ENCODE data around the gene FERMT1.

The FERMT1 gene

GRCh38 chr20:6103301-6103700, 19.5 kb downstream of the FERMT1 start:
- Histone ChIP-seq H3K4me1 (ENCODE audit: insufficient read depth, insufficient read length) (peaks cover 5% of the 10 kb centered on the region), H3K9me3 (ENCODE audit: insufficient read depth, low read length) (no peaks in the 10 kb centered on the region), H3K36me3 (ENCODE audit: insufficient read depth, insufficient read length, low read length) (peaks cover 7% of the 10 kb centered on the region), H3K9ac (ENCODE audit: insufficient read length, low read depth) (no peak overlapping the region), H3K27me3 (ENCODE audit: insufficient read depth, insufficient read length) (no peaks in the 10 kb centered on the region), H3K4me3 (ENCODE audit: insufficient read length, low read depth) (no peak overlapping the region)
- DNase-seq (ENCODE audit: low read depth, low spot score) = no peak
- TF ChIP-seq SUZ12 (IDR thresholded peaks at IDR 0.05; ENCODE audit: extremely low read depth, insufficient read depth, insufficient read length) (no peak), ZNF274 (IDR thresholded peaks at IDR 0.05; ENCODE audit: low read depth, low read length) (no peak), YY1 (IDR thresholded peaks at IDR 0.05; ENCODE audit: insufficient read depth, insufficient read length) (no peak)

DNA sequence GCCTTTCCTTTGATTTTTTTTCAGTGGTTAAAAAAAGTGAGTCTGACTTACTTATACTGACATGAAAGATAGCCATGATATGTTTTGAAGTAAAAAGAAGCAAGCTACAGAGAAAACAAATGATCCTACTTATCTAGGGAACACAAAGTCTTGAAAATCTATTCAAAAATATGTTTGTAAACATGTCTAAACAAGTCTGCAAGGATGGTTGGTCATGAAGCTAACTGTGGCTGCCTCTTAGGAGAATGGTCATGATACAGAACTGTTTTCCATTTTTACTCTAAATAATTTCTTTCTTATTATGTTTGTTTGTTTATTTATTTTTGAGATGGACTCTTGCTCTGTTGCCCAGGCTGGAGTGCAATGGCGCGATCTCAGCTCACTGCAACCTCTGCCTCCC, 21.5 kb downstream of the FERMT1 start:
- Histone ChIP-seq H3K4me1 (ENCODE audit: insufficient read depth, insufficient read length) (peaks cover 2% of the 10 kb centered on the region), H3K27me3 (ENCODE audit: insufficient read depth, insufficient read length) (no peaks in the 10 kb centered on the region), H3K36me3 (ENCODE audit: insufficient read depth, insufficient read length, low read length) (peaks cover 5% of the 10 kb centered on the region), H3K9me3 (ENCODE audit: insufficient read depth, low read length) (no peaks in the 10 kb centered on the region), H3K9ac (ENCODE audit: insufficient read length, low read depth) (no peak overlapping the region), H3K4me3 (ENCODE audit: insufficient read length, low read depth) (no peak overlapping the region)
- no peak for TF ChIP-seq ZNF274 (IDR thresholded peaks at IDR 0.05; ENCODE audit: low read depth, low read length)
- no peak for TF ChIP-seq YY1 (IDR thresholded peaks at IDR 0.05; ENCODE audit: insufficient read depth, insufficient read length)
- no peak for TF ChIP-seq SUZ12 (IDR thresholded peaks at IDR 0.05; ENCODE audit: extremely low read depth, insufficient read depth, insufficient read length)
- DNase-seq (ENCODE audit: low read depth, low spot score) = no peak

DNA sequence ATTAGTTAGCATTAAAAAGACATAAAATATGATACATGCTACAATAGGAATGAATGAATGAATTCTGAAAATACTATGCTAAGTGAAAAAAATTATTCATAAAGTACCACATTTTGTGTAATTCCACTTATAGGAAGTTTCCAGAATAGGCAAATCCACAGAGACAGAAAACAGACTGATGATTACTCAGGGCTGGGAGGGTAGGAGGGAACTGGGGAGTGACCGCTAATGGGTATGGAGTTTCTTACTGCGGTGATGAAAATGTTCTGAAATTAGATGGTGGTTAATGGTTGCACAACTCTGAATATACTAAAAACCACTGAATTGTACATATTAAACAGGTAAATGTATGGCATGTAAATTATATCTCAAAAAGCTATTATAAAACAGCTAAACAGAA, 22.6 kb downstream of the FERMT1 start:
- no peak for TF ChIP-seq ZNF274 (IDR thresholded peaks at IDR 0.05; ENCODE audit: low read depth, low read length)
- no peak for TF ChIP-seq SUZ12 (IDR thresholded peaks at IDR 0.05; ENCODE audit: extremely low read depth, insufficient read depth, insufficient read length)
- TF ChIP-seq YY1 (IDR thresholded peaks at IDR 0.05; ENCODE audit: insufficient read depth, insufficient read length) = no peak
- peaks cover 2% of the 10 kb centered on the region for H3K36me3 ChIP-seq (ENCODE audit: insufficient read depth, insufficient read length, low read length)
- H3K4me3 ChIP-seq (ENCODE audit: insufficient read length, low read depth) = no peak overlapping the region
- no peak for DNase-seq (ENCODE audit: low read depth, low spot score)
- no peak overlapping the region for H3K9ac ChIP-seq (ENCODE audit: insufficient read length, low read depth)
- H3K9me3 ChIP-seq (ENCODE audit: insufficient read depth, low read length) = no peaks in the 10 kb centered on the region
- H3K27me3 ChIP-seq (ENCODE audit: insufficient read depth, insufficient read length) = no peaks in the 10 kb centered on the region
- no peaks in the 10 kb centered on the region for H3K4me1 ChIP-seq (ENCODE audit: insufficient read depth, insufficient read length)

GRCh38 chr20:6099819-6100218, 23.0 kb downstream of the FERMT1 start:
- H3K4me3 ChIP-seq (ENCODE audit: insufficient read length, low read depth) = no peak overlapping the region
- no peaks in the 10 kb centered on the region for H3K36me3 ChIP-seq (ENCODE audit: insufficient read depth, insufficient read length, low read length)
- H3K9ac ChIP-seq (ENCODE audit: insufficient read length, low read depth) = no peak overlapping the region
- H3K4me1 ChIP-seq (ENCODE audit: insufficient read depth, insufficient read length) = no peaks in the 10 kb centered on the region
- no peaks in the 10 kb centered on the region for H3K9me3 ChIP-seq (ENCODE audit: insufficient read depth, low read length)
- DNase-seq (ENCODE audit: low read depth, low spot score) = no peak
- no peaks in the 10 kb centered on the region for H3K27me3 ChIP-seq (ENCODE audit: insufficient read depth, insufficient read length)
- no peak for TF ChIP-seq ZNF274 (IDR thresholded peaks at IDR 0.05; ENCODE audit: low read depth, low read length)
- no peak for TF ChIP-seq YY1 (IDR thresholded peaks at IDR 0.05; ENCODE audit: insufficient read depth, insufficient read length)
- no peak for TF ChIP-seq SUZ12 (IDR thresholded peaks at IDR 0.05; ENCODE audit: extremely low read depth, insufficient read depth, insufficient read length)

- DNase-seq (ENCODE audit: low read depth, low spot score) = no peak
- Histone ChIP-seq H3K4me3 (ENCODE audit: insufficient read length, low read depth) (no peak overlapping the region), H3K4me1 (ENCODE audit: insufficient read depth, insufficient read length) (no peaks in the 10 kb centered on the region), H3K9ac (ENCODE audit: insufficient read length, low read depth) (no peak overlapping the region), H3K36me3 (ENCODE audit: insufficient read depth, insufficient read length, low read length) (peaks cover 2% of the 10 kb centered on the region), H3K9me3 (ENCODE audit: insufficient read depth, low read length) (no peaks in the 10 kb centered on the region), H3K27me3 (ENCODE audit: insufficient read depth, insufficient read length) (no peaks in the 10 kb centered on the region)
- TF ChIP-seq SUZ12 (IDR thresholded peaks at IDR 0.05; ENCODE audit: extremely low read depth, insufficient read depth, insufficient read length) (no peak), YY1 (IDR thresholded peaks at IDR 0.05; ENCODE audit: insufficient read depth, insufficient read length) (no peak), ZNF274 (IDR thresholded peaks at IDR 0.05; ENCODE audit: low read depth, low read length) (no peak)
These were observed 27.4 kb downstream of the FERMT1 start for GRCh38 chr20:6095409-6095808.

DNA sequence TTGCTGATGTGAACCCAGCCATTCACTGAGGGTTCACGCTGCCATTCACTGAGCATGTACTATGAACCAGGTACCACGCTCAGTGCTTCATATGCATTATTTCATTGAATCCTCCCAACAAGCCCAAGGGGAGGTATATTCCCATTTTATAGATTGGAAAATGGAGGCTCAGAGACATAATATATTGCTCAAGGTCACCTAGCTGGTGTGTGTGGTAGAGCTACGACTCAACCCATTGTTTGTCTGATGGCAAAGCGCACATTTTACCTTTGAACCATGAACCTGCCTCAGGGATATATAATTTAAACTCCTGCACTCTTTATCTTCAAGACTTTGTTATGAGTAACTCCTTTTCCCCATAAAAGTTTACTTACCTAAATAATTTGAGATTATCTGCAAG, 28.3 kb downstream of the FERMT1 start:
- no peaks in the 10 kb centered on the region for H3K4me1 ChIP-seq (ENCODE audit: insufficient read depth, insufficient read length)
- TF ChIP-seq ZNF274 (IDR thresholded peaks at IDR 0.05; ENCODE audit: low read depth, low read length) = no peak
- no peak for TF ChIP-seq SUZ12 (IDR thresholded peaks at IDR 0.05; ENCODE audit: extremely low read depth, insufficient read depth, insufficient read length)
- TF ChIP-seq YY1 (IDR thresholded peaks at IDR 0.05; ENCODE audit: insufficient read depth, insufficient read length) = no peak
- H3K9me3 ChIP-seq (ENCODE audit: insufficient read depth, low read length) = no peaks in the 10 kb centered on the region
- no peak overlapping the region for H3K4me3 ChIP-seq (ENCODE audit: insufficient read length, low read depth)
- H3K36me3 ChIP-seq (ENCODE audit: insufficient read depth, insufficient read length, low read length) = peaks cover 2% of the 10 kb centered on the region
- no peaks in the 10 kb centered on the region for H3K27me3 ChIP-seq (ENCODE audit: insufficient read depth, insufficient read length)
- no peak for DNase-seq (ENCODE audit: low read depth, low spot score)
- H3K9ac ChIP-seq (ENCODE audit: insufficient read length, low read depth) = no peak overlapping the region

DNA sequence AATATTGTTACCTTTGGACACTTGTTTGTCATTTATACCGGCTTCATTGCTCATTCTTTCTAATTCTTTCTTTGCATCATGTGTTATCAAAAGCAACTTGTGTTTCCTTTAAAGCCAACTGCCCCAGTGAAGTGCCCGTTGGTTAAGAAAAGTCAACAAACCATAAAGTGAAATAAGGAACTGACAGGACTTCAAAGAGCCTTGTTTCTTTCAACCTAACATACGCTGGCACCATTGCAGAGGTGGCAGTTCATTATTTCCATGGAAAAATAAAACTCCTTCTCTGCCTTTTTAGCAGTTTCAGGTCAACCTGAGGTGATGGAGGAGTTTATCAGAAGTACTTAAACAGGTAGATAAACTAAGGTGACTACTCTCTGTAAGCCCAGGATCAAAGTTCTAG, 28.8 kb downstream of the FERMT1 start:
- peaks cover 5% of the 10 kb centered on the region for H3K36me3 ChIP-seq (ENCODE audit: insufficient read depth, insufficient read length, low read length)
- DNase-seq (ENCODE audit: low read depth, low spot score) = no peak

More for the DNA sequence above, 28.8 kb downstream of the FERMT1 start:
- Histone ChIP-seq H3K4me3 (ENCODE audit: insufficient read length, low read depth) (no peak overlapping the region), H3K9ac (ENCODE audit: insufficient read length, low read depth) (no peak overlapping the region), H3K4me1 (ENCODE audit: insufficient read depth, insufficient read length) (no peaks in the 10 kb centered on the region), H3K9me3 (ENCODE audit: insufficient read depth, low read length) (no peaks in the 10 kb centered on the region), H3K27me3 (ENCODE audit: insufficient read depth, insufficient read length) (no peaks in the 10 kb centered on the region)
- TF ChIP-seq YY1 (IDR thresholded peaks at IDR 0.05; ENCODE audit: insufficient read depth, insufficient read length) = no peak
- TF ChIP-seq SUZ12 (IDR thresholded peaks at IDR 0.05; ENCODE audit: extremely low read depth, insufficient read depth, insufficient read length) = no peak
- TF ChIP-seq ZNF274 (IDR thresholded peaks at IDR 0.05; ENCODE audit: low read depth, low read length) = no peak
